CD4-positive, alpha-beta memory T cell (primary cell): Measurements from ENCODE around the gene SH2D4B. TPM values are rescaled to one million over a fixed set of nuclear protein-coding genes. Genes with fewer than 3 reads are reported as not detected.

ENCODE experiments used
- CTCF ChIA-PET: fragments of 350-600 bp; sonication (Branson Sonifier 250); formaldehyde crosslinking; loops from one replicate; lab custom pipeline; 2021; ENCODE audit warnings: inconsistent platforms; ENCODE audit not compliant: partially characterized antibody; lab: Charles Lee
- POLR2A ChIA-PET: fragments of 350-600 bp; sonication (Branson Sonifier 250); formaldehyde crosslinking; loops from one replicate; lab custom pipeline; 2021; ENCODE audit not compliant: partially characterized antibody; lab: Charles Lee
- DNase-seq, 5 donors: peaks; one replicate each; pipeline versions ENCODE4 v3.0.0 to v3.0.0-alpha.2; 2020 to 2022; ENCODE audit warnings: mixed read lengths in 1 of 5
- H3K27ac ChIP-seq: one replicate; pipeline ENCODE4 v1.7.0; 2013; ENCODE audit warnings: low read depth, low read length
- H3K27me3 ChIP-seq: 2 replicates; pipeline ENCODE4 v1.7.0; 2013; ENCODE audit warnings: mild to moderate bottlenecking, low read length, moderate library complexity; ENCODE audit not compliant: insufficient read depth
- H3K36me3 ChIP-seq: 2 replicates; pipeline ENCODE4 v1.7.0; 2013; ENCODE audit warnings: mild to moderate bottlenecking, low read length, moderate library complexity; ENCODE audit not compliant: insufficient read depth
- H3K4me1 ChIP-seq: 2 replicates; pipeline ENCODE4 v1.7.0; 2013; ENCODE audit warnings: mild to moderate bottlenecking, low read length, moderate library complexity; ENCODE audit not compliant: insufficient read depth
- H3K4me3 ChIP-seq, 2 donors: one replicate each; pipeline ENCODE4 v1.7.0; 2013; ENCODE audit warnings: low read length in 2 of 2, mild to moderate bottlenecking in 1 of 2
- H3K9me3 ChIP-seq, 2 donors: one replicate each; pipeline ENCODE4 v1.7.0; 2013; ENCODE audit warnings: low read length in 2 of 2, control low read depth in 1 of 2; ENCODE audit not compliant: control insufficient read depth in 1 of 2
- H3K27ac Mint-ChIP-seq, 7 donors: one replicate each; pipeline ENCODE4 v1.8.0; 2020 to 2021; ENCODE audit warnings: mixed read lengths in 7 of 7, mild to moderate bottlenecking in 6 of 7, inconsistent platforms in 3 of 7, moderate library complexity in 3 of 7
- H3K27me3 Mint-ChIP-seq, 2 donors: one replicate each; pipeline ENCODE4 v1.8.0; 2020 to 2021; ENCODE audit warnings: mixed read lengths in 2 of 2
- H3K36me3 Mint-ChIP-seq, 2 donors: one replicate each; pipeline ENCODE4 v1.8.0; 2020 to 2021; ENCODE audit warnings: mixed read lengths in 2 of 2, inconsistent platforms in 1 of 2, mild to moderate bottlenecking in 1 of 2
- H3K4me1 Mint-ChIP-seq, 4 donors: one replicate each; pipeline ENCODE4 v1.8.0; 2020 to 2021; ENCODE audit warnings: mixed read lengths in 4 of 4, mild to moderate bottlenecking in 1 of 4
- H3K4me3 Mint-ChIP-seq, 8 donors: one replicate each; pipeline ENCODE4 v1.8.0; 2020 to 2021; ENCODE audit warnings: mixed read lengths in 8 of 8, mild to moderate bottlenecking in 7 of 8, moderate library complexity in 6 of 8, inconsistent platforms in 3 of 8
- H3K9me3 Mint-ChIP-seq, 8 donors: one replicate each; pipeline ENCODE4 v1.8.0; 2020 to 2021; ENCODE audit warnings: mixed read lengths in 8 of 8, mild to moderate bottlenecking in 5 of 8, inconsistent platforms in 3 of 8, moderate library complexity in 1 of 8
- intact Hi-C: fragments of 100-400 bp; cut with micrococcal nuclease; formaldehyde crosslinking; loops from one replicate; pipeline ENCODE4 v1.15.1; 2023
- polyA plus RNA-seq, 2 donors: library from polyadenylated mRNA; unstranded; fragments of 300-500 nt; fragmentation: Illumina TruSeq; gene quantifications; one replicate each; pipeline ENCODE4 v1.2.3, GENCODE V29; 2021
- total RNA-seq, 2 experiments: library from RNA; stranded (reverse); gene quantifications; one replicate each; pipeline ENCODE4 v1.2.3, GENCODE V29; 2021

Gene SH2D4B
- total RNA-seq, result under 1 TPM; 0.17 TPM
- polyA plus RNA-seq, result not detected

DNA sequence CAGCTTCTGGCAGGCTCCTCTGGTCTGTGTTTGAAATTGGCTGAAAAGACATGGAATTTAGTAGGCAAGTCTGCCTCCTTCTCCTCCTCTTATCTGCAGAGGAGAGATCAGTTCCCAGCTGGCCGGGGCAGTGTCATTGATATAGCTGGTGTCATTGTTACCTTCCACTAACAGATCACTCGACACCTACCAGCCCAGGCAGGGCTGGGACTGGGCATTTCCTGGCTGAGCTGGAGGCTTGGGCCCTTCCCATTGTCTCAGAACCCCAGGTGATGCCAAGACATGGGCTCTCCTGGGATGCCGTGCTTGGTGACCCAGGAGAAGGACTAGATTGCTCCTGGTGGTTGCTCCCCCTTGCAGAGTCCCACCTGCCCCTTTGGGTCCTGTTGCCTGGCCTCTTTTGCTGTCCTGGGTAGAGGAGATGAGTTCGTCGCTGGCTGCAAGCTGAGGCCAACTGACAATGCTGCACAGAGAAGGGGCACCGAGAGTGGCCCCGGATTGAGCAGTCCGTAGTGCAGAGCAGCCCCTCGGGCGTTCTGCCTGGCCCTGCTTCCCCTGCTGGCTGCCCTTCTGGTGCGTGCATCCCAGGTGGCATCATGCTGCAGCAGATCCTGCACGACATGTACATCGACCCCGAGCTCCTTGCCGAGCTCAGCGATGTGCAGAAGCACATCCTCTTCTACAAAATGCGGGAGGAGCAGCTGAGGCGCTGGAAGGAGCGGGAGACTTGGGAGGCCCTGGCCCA lies at the start of gene SH2D4B:
TSS of gene SH2D4B (plus strand) at position 167 of the 745 bp plus-strand sequence. CDS start at position 597, 430 bp downstream.
- peak within 1 kb of the TSS; percentile 9 to 98 (median 79) for H3K27ac Mint-ChIP-seq
- intact Hi-C loops, result loop anchor here (5.0 to 10.0 kb wide), 2 partner anchors 163 to 384 kb away; no protein-coding TSS in a partner anchor

DNA sequence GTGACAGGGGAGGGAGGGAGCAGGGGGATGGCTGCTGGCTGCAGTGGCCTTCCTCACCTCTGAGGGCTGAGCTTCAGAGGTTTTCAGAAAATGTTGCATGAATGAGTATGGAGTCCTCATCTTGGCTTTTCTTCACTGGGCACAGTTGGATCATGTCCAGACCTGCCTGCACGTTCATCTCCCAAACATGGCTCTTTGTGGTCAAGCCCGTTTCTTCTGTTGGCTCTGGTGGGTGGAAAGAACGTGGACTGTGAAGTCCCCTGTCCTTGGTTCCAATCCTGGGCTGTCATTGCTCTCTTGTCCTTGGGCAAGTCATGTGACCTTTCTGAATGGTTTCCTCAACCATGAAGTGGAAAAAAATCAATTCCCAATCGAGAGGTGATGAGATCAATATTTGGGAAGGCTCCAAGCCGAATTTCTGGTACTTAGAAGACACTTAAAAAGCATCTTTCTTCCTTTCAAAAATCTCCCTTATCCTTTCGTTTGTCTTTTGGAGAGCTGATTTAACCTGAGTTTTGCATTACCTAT lies 49.1 kb upstream of the SH2D4B start:
- peak overlapping the region; percentile 83 to 97 (median 97) for H3K27ac Mint-ChIP-seq
- H3K27me3 ChIP-seq, result no peaks in the 10 kb centered on the region
- intact Hi-C loops, result loop anchor here (1.0 kb wide), 2 partner anchors 17 to 34 kb away; partner anchors contain the start of gene TSPAN14
- CTCF ChIA-PET, result interaction anchor here (0.9 to 10.8 kb wide), 9 partner anchors 11 to 44 kb away, joined by 3 to 201 read pairs (median 6); no protein-coding TSS in a partner anchor
- H3K9me3 Mint-ChIP-seq, result no peaks in the 10 kb centered on the region
- H3K4me3 Mint-ChIP-seq, result peak overlapping the region; percentile 70 to 93 (median 83)
- no peaks in the 10 kb centered on the region for H3K27me3 Mint-ChIP-seq
- H3K36me3 Mint-ChIP-seq, result peaks cover 46 to 47% of the 10 kb centered on the region in 2 donors
- DNase-seq, result no peak
- peaks cover 23% of the 10 kb centered on the region for H3K36me3 ChIP-seq
- POLR2A ChIA-PET, result interaction anchor here (7.6 to 14.7 kb wide), 2 partner anchors 12 to 24 kb away, joined by 202 to 906 read pairs; partner anchors contain the start of gene TSPAN14
- peak overlapping the region in 1 of 2 donors; percentile 53 for H3K4me3 ChIP-seq
- H3K4me1 Mint-ChIP-seq, result peaks cover 88 to 100% (median 94%) of the 10 kb centered on the region in 4 donors
- peaks cover 100% of the 10 kb centered on the region for H3K4me1 ChIP-seq
- no peaks in the 10 kb centered on the region for H3K9me3 ChIP-seq
- peak overlapping the region; percentile 74 for H3K27ac ChIP-seq

More for the DNA sequence above, at the start of gene SH2D4B:
- peaks cover 6 to 24% (median 18%) of the 10 kb centered on the region in 4 donors for H3K4me1 Mint-ChIP-seq
- Histone ChIP-seq H3K9me3 (no peaks in the 10 kb centered on the region), H3K36me3 (no peaks in the 10 kb centered on the region), H3K27me3 (no peaks in the 10 kb centered on the region), H3K4me1 (peaks cover 7% of the 10 kb centered on the region), H3K27ac (no peak within 1 kb of the TSS), H3K4me3 (no peak within 1 kb of the TSS)
- H3K9me3 Mint-ChIP-seq, result no peaks in the 10 kb centered on the region
- ChIA-PET CTCF (interaction anchor here (1.6 kb wide), 1 partner anchor 27 kb away, joined by 6 read pairs; no protein-coding TSS in a partner anchor), POLR2A (interaction anchor here (1.1 to 1.4 kb wide), 2 partner anchors 10 to 33 kb away, joined by 3 read pairs; no protein-coding TSS in a partner anchor)
- H3K4me3 Mint-ChIP-seq, result peak within 1 kb of the TSS; percentile 44 to 95 (median 74)
- peaks cover 0 to 1% of the 10 kb centered on the region in 2 donors for H3K27me3 Mint-ChIP-seq
- no peak for DNase-seq
- H3K36me3 Mint-ChIP-seq, result peaks cover 3% of the 10 kb centered on the region in 2 donors

DNA sequence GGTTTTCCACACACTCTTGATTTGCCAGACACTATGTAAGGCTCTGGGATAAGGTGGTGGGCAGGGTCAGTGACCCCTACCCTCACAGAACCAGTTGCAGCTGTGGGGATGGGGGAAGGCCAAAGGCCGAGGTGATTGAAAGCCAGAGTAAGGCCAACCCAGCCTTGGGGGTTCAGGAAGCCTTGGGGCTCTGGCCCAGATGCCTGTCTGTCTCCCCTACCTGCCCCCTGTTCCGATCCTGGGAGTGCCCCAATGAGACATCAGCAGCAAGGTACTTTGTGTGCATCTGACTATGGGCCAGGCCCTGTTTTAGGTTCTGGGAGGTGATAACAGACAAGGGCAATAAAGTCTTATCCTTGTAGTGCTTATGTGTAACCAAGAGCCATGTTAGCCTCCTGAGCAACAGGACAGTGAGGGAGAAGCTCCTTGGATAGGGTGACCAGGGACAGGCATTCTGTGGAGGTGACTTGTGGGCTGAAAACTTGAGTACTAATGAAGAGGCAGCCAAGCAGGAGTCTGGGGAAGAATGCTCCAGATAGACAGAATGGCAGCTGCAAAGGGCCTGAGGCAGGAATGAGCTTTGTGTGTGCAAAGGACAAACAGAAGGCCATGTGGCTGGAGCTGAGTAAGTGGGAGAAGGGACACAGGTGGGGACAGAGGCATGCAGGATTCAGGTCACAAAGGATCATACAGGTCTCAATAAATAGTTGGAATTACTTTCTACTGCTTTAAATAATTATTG lies 48.2 kb upstream of the SH2D4B start:
- Histone ChIP-seq H3K4me3 (no peak overlapping the region), H3K27ac (peak overlapping the region; percentile 74), H3K9me3 (no peaks in the 10 kb centered on the region), H3K36me3 (peaks cover 23% of the 10 kb centered on the region), H3K4me1 (peaks cover 100% of the 10 kb centered on the region), H3K27me3 (no peaks in the 10 kb centered on the region)
- CTCF ChIA-PET, result interaction anchor here (1.2 to 10.8 kb wide), 6 partner anchors 12 to 45 kb away, joined by 3 to 201 read pairs (median 22); no protein-coding TSS in a partner anchor
- Mint-ChIP-seq H3K4me1 (peaks cover 91 to 100% (median 96%) of the 10 kb centered on the region in 4 donors), H3K27me3 (no peaks in the 10 kb centered on the region), H3K27ac (peak overlapping the region; percentile 58 to 97 (median 94)), H3K9me3 (no peaks in the 10 kb centered on the region), H3K4me3 (peak overlapping the region; percentile 9 to 93 (median 72)), H3K36me3 (peaks cover 50 to 52% of the 10 kb centered on the region in 2 donors)
- POLR2A ChIA-PET, result interaction anchor here (7.6 to 14.7 kb wide), 2 partner anchors 11 to 25 kb away, joined by 202 to 906 read pairs; partner anchors contain the start of gene TSPAN14
- intact Hi-C loops, result no loop called here
- no peak for DNase-seq

- Histone ChIP-seq H3K9me3 (no peaks in the 10 kb centered on the region), H3K27ac (peak overlapping the region; percentile 18), H3K4me1 (peaks cover 100% of the 10 kb centered on the region), H3K27me3 (no peaks in the 10 kb centered on the region), H3K4me3 (no peak overlapping the region), H3K36me3 (peaks cover 30% of the 10 kb centered on the region)
- intact Hi-C loops, result no loop called here
- peaks cover 0 to 5% (median 0%) of the 10 kb centered on the region in 8 donors for H3K9me3 Mint-ChIP-seq
- ChIA-PET POLR2A (interaction anchor here (0.7 to 14.7 kb wide), 7 partner anchors 7 to 47 kb away, joined by 3 to 906 read pairs (median 5); partner anchors contain the start of gene TSPAN14), CTCF (interaction anchor here (1.1 to 10.8 kb wide), 5 partner anchors 10 to 47 kb away, joined by 4 to 201 read pairs (median 18); no protein-coding TSS in a partner anchor)
- no peaks in the 10 kb centered on the region for H3K27me3 Mint-ChIP-seq
- H3K4me1 Mint-ChIP-seq, result peaks cover 89 to 100% (median 94%) of the 10 kb centered on the region in 4 donors
- H3K36me3 Mint-ChIP-seq, result peaks cover 58 to 59% of the 10 kb centered on the region in 2 donors
- H3K4me3 Mint-ChIP-seq, result peak overlapping the region in 7 of 8 donors; percentile 21 to 93 (median 63)
- H3K27ac Mint-ChIP-seq, result peak overlapping the region; percentile 58 to 97 (median 83)
- no peak for DNase-seq
Measured at GRCh38 chr10:80491251-80492102, 46.2 kb upstream of the SH2D4B start.

DNA sequence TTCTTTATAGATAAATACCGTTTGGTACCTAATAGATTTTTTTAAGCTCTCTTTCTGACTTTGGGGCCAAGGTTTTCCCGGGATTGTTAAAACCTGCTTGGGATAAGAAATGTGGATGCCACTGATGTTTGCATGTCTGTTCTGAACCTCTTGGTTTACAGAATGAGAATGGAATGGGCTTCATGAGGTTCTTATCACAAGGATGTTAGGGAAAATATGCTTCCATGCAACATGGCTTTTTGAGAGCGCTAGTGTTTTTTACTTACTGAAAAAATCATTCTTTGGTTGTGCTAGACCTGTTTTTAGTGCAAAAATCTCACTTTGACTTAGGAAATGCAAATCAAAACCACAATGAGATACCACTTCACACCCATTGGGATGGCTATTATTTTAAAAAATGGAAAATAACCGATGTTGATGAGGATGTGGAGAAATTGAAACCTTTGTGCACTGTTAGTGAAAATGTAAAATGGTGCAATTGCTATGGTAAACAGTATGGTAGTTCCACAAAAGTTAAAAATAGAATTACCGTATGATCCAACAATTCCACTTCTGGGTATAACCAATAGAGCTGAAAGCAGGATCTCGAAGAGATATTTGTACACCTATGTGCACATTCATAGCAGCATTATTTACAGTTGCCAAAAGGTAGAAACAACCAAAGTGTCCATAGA lies 44.7 kb upstream of the SH2D4B start:
- intact Hi-C loops, result no loop called here
- POLR2A ChIA-PET, result interaction anchor here (1.3 to 14.7 kb wide), 4 partner anchors 8 to 49 kb away, joined by 4 to 906 read pairs (median 13); partner anchors contain the start of gene TSPAN14
- Mint-ChIP-seq H3K9me3 (peaks cover 0 to 10% (median under 1%) of the 10 kb centered on the region in 8 donors), H3K4me1 (peaks cover 90 to 100% (median 94%) of the 10 kb centered on the region in 4 donors), H3K27ac (peak overlapping the region; percentile 53 to 93 (median 77)), H3K36me3 (peaks cover 67 to 71% of the 10 kb centered on the region in 2 donors), H3K27me3 (no peaks in the 10 kb centered on the region), H3K4me3 (peak overlapping the region in 7 of 8 donors; percentile 49 to 81 (median 72))
- no peak overlapping the region for H3K4me3 ChIP-seq
- no peak for DNase-seq
- H3K4me1 ChIP-seq, result peaks cover 100% of the 10 kb centered on the region
- no peaks in the 10 kb centered on the region for H3K27me3 ChIP-seq
- H3K9me3 ChIP-seq, result no peaks in the 10 kb centered on the region
- H3K27ac ChIP-seq, result peak overlapping the region; percentile 41
- peaks cover 30% of the 10 kb centered on the region for H3K36me3 ChIP-seq
- CTCF ChIA-PET, result interaction anchor here (0.8 to 10.8 kb wide), 9 partner anchors 8 to 115 kb away, joined by 3 to 201 read pairs (median 4); no protein-coding TSS in a partner anchor
